A673 (cell line): ENCODE measurements around the gene FPR3. TPM values are rescaled to one million over a fixed set of nuclear protein-coding genes. Genes with fewer than 3 reads are reported as not detected.

Experiments used
- BruUV-seq: library from RNA; stranded (reverse); fragments of 400-500 nt; replicated peaks from 2 replicates; lab custom pipeline; 2021; lab: Mats Ljungman, UMichigan
- CTCF ChIA-PET: fragments of 300-600 bp; sonication (Branson Sonifier 250); formaldehyde crosslinking; loops from one replicate; lab custom pipeline; 2022; ENCODE audit warnings: antibody characterized with exemption; lab: Charles Lee
- POLR2A ChIA-PET: fragments of 300-600 bp; sonication (Branson Sonifier 250); formaldehyde crosslinking; loops from one replicate; lab custom pipeline; 2022; ENCODE audit warnings: antibody characterized with exemption; ENCODE audit not compliant: low non-redundant PET; lab: Charles Lee
- DNase-seq: peaks from one replicate; pipeline ENCODE4 v3.0.0-alpha.2; 2015; ENCODE audit warnings: low spot score
- H3K27ac ChIP-seq: fragments of 200-600 bp; sonication (generic); 2 replicates; pipeline ENCODE4 v1.5.1; 2016; ENCODE audit warnings: mixed run types, low read depth, mild to moderate bottlenecking, mixed read lengths, antibody characterized with exemption, low read length; ENCODE audit not compliant: poor library complexity, severe bottlenecking
- H3K27me3 ChIP-seq: fragments of 200-600 bp; sonication (generic); replicated peaks from 2 replicates; pipeline ENCODE4 v1.6.1; 2017; ENCODE audit warnings: mixed run types, low read depth, mild to moderate bottlenecking, mixed read lengths, antibody characterized with exemption, low read length; ENCODE audit not compliant: insufficient read depth, poor library complexity
- H3K36me3 ChIP-seq: fragments of 200-600 bp; sonication (generic); 2 replicates; pipeline ENCODE4 v1.6.1; 2016; ENCODE audit warnings: mixed run types, mild to moderate bottlenecking, mixed read lengths, antibody characterized with exemption, low read length; ENCODE audit not compliant: insufficient read depth, poor library complexity, severe bottlenecking
- H3K4me1 ChIP-seq: fragments of 200-600 bp; sonication (generic); 2 replicates; pipeline ENCODE4 v1.6.1; 2017; ENCODE audit warnings: mixed run types, mild to moderate bottlenecking, mixed read lengths, antibody characterized with exemption, low read length; ENCODE audit not compliant: insufficient read depth, poor library complexity, severe bottlenecking
- H3K4me3 ChIP-seq: fragments of 200-600 bp; sonication (generic); 2 replicates; pipeline ENCODE4 v1.5.1; 2016; ENCODE audit warnings: low read depth, mixed run types, mild to moderate bottlenecking, mixed read lengths, low read length; ENCODE audit not compliant: poor library complexity, severe bottlenecking
- H3K9me3 ChIP-seq: fragments of 200-600 bp; sonication (generic); 2 replicates; pipeline ENCODE4 v1.6.1; 2016; ENCODE audit warnings: mixed run types, low read depth, mild to moderate bottlenecking, mixed read lengths, antibody characterized with exemption, low read length; ENCODE audit not compliant: poor library complexity, severe bottlenecking
- CTCF ChIP-seq: fragments of 300-800, 200-600 bp; sonication (generic); conservative IDR thresholded peaks from 2 replicates; pipeline ENCODE4 v1.5.1; 2017; ENCODE audit warnings: low read depth, mild to moderate bottlenecking, antibody characterized with exemption, low read length, moderate library complexity, mixed read lengths
- EZH2 ChIP-seq: fragments of 200-600 bp; sonication (generic); IDR thresholded peaks from 2 replicates; pipeline ENCODE4 v1.6.1; 2017; ENCODE audit warnings: borderline replicate concordance, low read depth, mild to moderate bottlenecking, mixed read lengths, antibody characterized with exemption, low read length; ENCODE audit not compliant: poor library complexity, severe bottlenecking
- intact Hi-C: fragments of 100-400 bp; cut with micrococcal nuclease; formaldehyde crosslinking; loops from one replicate; pipeline ENCODE4 v1.10.0; 2022; ENCODE audit not compliant: unreplicated experiment
- total RNA-seq: library from RNA; stranded (reverse); gene quantifications from 2 replicates; pipeline ENCODE4 v1.2.3, GENCODE V29; 2021

Gene FPR3
- total RNA-seq, 1 experiment from 2014 or later = not detected

DNA sequence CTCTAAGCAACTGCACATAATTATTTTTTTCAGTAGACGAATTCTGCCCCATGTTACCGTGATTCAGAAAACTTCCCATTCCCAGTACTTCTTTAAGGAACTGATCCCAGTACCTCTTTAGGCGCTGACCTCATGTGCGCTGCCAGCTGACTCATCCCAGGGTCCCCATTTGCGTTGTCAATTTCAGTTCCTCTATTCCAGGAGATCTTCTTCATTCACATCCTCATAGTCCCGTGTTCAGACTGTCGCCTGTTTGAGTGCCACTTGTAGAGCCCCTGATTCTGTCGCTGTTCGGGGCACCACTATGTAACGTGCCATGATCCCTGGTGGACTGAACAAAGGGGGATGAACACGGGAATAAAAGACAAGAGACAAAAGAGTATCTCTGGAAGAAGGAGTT, 16.4 kb downstream of the FPR3 start:
- BruUV-seq = no TSS peak
- Histone ChIP-seq H3K36me3 (no peaks in the 10 kb centered on the region), H3K4me1 (peaks cover 27% of the 10 kb centered on the region), H3K27me3 (no peaks in the 10 kb centered on the region), H3K4me3 (no peak overlapping the region), H3K9me3 (no peaks in the 10 kb centered on the region), H3K27ac (no peak overlapping the region)
- ChIA-PET CTCF (no interaction called here), POLR2A (no interaction called here)
- TF ChIP-seq CTCF (no peak), EZH2 (no peak)
- no peak for DNase-seq
- intact Hi-C loops = no loop called here

DNA sequence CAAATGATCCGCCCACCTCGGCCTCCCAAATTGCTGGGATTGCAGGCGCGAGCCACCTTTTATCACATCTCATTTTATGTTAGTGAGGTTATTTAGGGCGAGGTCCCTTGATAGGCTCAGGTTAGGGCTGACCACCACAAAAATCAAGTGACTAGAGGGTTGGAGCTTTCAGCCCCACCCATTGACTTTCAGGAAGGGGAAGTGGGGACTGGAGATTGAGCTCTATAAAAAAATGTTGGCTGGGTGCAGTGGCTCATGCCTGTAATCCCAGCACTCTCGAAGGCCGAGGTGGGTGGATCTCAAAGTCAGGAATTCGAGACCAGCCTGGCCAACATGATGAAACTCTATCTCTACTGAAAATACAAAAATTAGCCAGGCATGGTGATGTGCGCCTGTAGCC, 20.1 kb downstream of the FPR3 start:
- Histone ChIP-seq H3K4me1 (no peaks in the 10 kb centered on the region), H3K9me3 (no peaks in the 10 kb centered on the region), H3K36me3 (no peaks in the 10 kb centered on the region), H3K27me3 (peaks cover 2% of the 10 kb centered on the region), H3K27ac (no peak overlapping the region), H3K4me3 (no peak overlapping the region)
- TF ChIP-seq CTCF = no peak
- TF ChIP-seq EZH2 = no peak
- no TSS peak for BruUV-seq
- ChIA-PET CTCF (no interaction called here), POLR2A (interaction anchor here (0.5 kb wide), 1 partner anchor 1093 kb away, joined by 7 read pairs; no protein-coding TSS in a partner anchor)
- intact Hi-C loops = no loop called here
- DNase-seq = no peak

DNA sequence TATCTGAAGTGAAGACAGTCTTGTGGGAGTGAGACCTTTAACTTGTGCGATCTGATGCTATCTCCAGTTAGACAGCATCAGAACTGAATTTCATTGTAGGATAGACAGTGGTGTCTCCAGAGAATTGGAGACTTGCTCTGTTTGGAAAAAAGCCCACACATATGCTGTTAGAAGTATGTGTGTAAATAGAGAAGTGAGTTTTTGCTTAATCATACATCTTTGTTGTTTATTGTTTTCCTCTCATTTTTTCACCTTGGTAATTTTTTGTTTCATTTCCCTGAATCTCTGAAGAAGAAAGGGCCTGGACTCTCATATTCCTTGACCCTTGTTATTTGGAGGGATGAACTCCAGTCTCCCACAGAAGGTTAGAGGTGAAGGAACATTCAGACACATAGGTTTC, 21.8 kb downstream of the FPR3 start:
- no peak overlapping the region for H3K27ac ChIP-seq
- TF ChIP-seq EZH2 = no peak
- no peak for TF ChIP-seq CTCF
- no peak overlapping the region for H3K4me3 ChIP-seq
- no peaks in the 10 kb centered on the region for H3K4me1 ChIP-seq
- DNase-seq = no peak
- ChIA-PET POLR2A (no interaction called here), CTCF (no interaction called here)
- H3K27me3 ChIP-seq = peaks cover 2% of the 10 kb centered on the region
- no peaks in the 10 kb centered on the region for H3K36me3 ChIP-seq
- no TSS peak for BruUV-seq
- H3K9me3 ChIP-seq = no peaks in the 10 kb centered on the region
- intact Hi-C loops = no loop called here
